PC-9 (cell line): ENCODE measurements around the gene PKNOX2. TPM values are rescaled to one million over a fixed set of nuclear protein-coding genes. Genes with fewer than 3 reads are reported as not detected.

Experiments
- BruUV-seq: library from RNA; stranded (reverse); fragments of 400-500 nt; replicated peaks from 2 replicates; lab custom pipeline; 2021; lab: Mats Ljungman, UMichigan
- CTCF ChIA-PET: fragments of 300-600 bp; sonication (Branson Sonifier 250); formaldehyde crosslinking; loops from one replicate; lab custom pipeline; 2022; ENCODE audit warnings: antibody characterized with exemption; lab: Charles Lee
- POLR2A ChIA-PET: fragments of 300-600 bp; sonication (Branson Sonifier 250); formaldehyde crosslinking; loops from one replicate; lab custom pipeline; 2022; ENCODE audit warnings: antibody characterized with exemption; ENCODE audit not compliant: unreplicated experiment; lab: Charles Lee
- DNase-seq, 2 experiments: peaks; one replicate each; pipeline versions ENCODE4 v3.0.0 to v3.0.0-alpha.2; 2015 to 2022; ENCODE audit warnings: mixed read lengths in 1 of 2
- H2AFZ ChIP-seq: fragments of 200-600 bp; sonication (generic); 2 replicates; pipeline ENCODE4 v1.8.1; 2017; ENCODE audit warnings: antibody characterized with exemption
- H3F3A ChIP-seq: fragments of 200-600 bp; sonication (generic); 2 replicates; pipeline ENCODE4 v1.8.1; 2017; ENCODE audit warnings: antibody characterized with exemption, mild to moderate bottlenecking, low read depth; ENCODE audit not compliant: insufficient read depth
- H3K27ac ChIP-seq: fragments of 200-600 bp; sonication (generic); 2 replicates; pipeline ENCODE4 v1.6.1; 2016; ENCODE audit warnings: mixed run types
- H3K27me3 ChIP-seq: fragments of 200-600 bp; sonication (generic); 2 replicates; pipeline ENCODE4 v1.6.1; 2016; ENCODE audit warnings: low read depth, mixed run types; ENCODE audit not compliant: insufficient read depth
- H3K36me3 ChIP-seq: fragments of 200-600 bp; sonication (generic); 2 replicates; pipeline ENCODE4 v1.6.1; 2016; ENCODE audit warnings: low read depth, mixed run types
- H3K4me1 ChIP-seq: fragments of 200-600 bp; sonication (generic); replicated peaks from 2 replicates; pipeline ENCODE4 v1.6.1; 2016; ENCODE audit warnings: mixed run types; ENCODE audit not compliant: insufficient read depth
- H3K4me2 ChIP-seq: fragments of 200-600 bp; sonication (generic); 2 replicates; pipeline ENCODE4 v1.6.1; 2017; ENCODE audit warnings: mixed run types
- H3K4me3 ChIP-seq: fragments of 200-600 bp; sonication (generic); 2 replicates; pipeline ENCODE4 v1.6.1; 2016; ENCODE audit warnings: mixed run types
- H3K79me2 ChIP-seq: fragments of 200-600 bp; sonication (generic); 2 replicates; pipeline ENCODE4 v1.6.1; 2017; ENCODE audit warnings: low read depth, mixed run types
- H3K9me2 ChIP-seq: fragments of 200-600 bp; sonication (generic); 2 replicates; pipeline ENCODE4 v1.8.1; 2017; ENCODE audit warnings: mild to moderate bottlenecking; ENCODE audit not compliant: insufficient read depth
- H3K9me3 ChIP-seq: fragments of 200-600 bp; sonication (generic); 2 replicates; pipeline ENCODE4 v1.8.1; 2016; ENCODE audit warnings: low read depth; ENCODE audit not compliant: insufficient read depth
- H4K20me1 ChIP-seq: fragments of 200-600 bp; sonication (generic); 2 replicates; pipeline ENCODE4 v1.8.1; 2017; ENCODE audit not compliant: insufficient read depth
- CTCF ChIP-seq: fragments of 200-600 bp; sonication (generic); conservative IDR thresholded peaks from 2 replicates; pipeline ENCODE4 v1.6.1; 2017; ENCODE audit warnings: mixed run types, antibody characterized with exemption, mild to moderate bottlenecking, moderate library complexity
- EZH2 ChIP-seq: fragments of 200-600 bp; sonication (generic); IDR thresholded peaks from 2 replicates; pipeline ENCODE4 v1.8.0; 2017; ENCODE audit warnings: antibody characterized with exemption, low read depth
- intact Hi-C: fragments of 100-400 bp; cut with micrococcal nuclease; formaldehyde crosslinking; loops from one replicate; pipeline ENCODE4 v1.10.0; 2022; ENCODE audit not compliant: unreplicated experiment
- total RNA-seq: library from RNA; stranded (reverse); gene quantifications from 2 replicates; pipeline ENCODE4 v1.2.3, GENCODE V29; 2021

Gene PKNOX2
- total RNA-seq, 1 experiment from 2014 or later, result not detected

GRCh38 chr11:125470355-125470754 is 305.8 kb downstream of the PKNOX2 start:
- TF ChIP-seq EZH2 (no peak), CTCF (no peak)
- CTCF ChIA-PET, result no interaction called here
- intact Hi-C loops, result no loop called here
- POLR2A ChIA-PET, result no interaction called here
- DNase-seq, result no peak
- Histone ChIP-seq H3K4me3 (no peak overlapping the region), H3K27ac (no peak overlapping the region), H2AFZ (no peak overlapping the region), H3K79me2 (no peaks in the 10 kb centered on the region), H3K27me3 (no peaks in the 10 kb centered on the region), H3K9me3 (no peaks in the 10 kb centered on the region), H3K9me2 (no peaks in the 10 kb centered on the region), H3F3A (no peaks in the 10 kb centered on the region), H3K4me1 (no peaks in the 10 kb centered on the region), H4K20me1 (no peaks in the 10 kb centered on the region), H3K36me3 (no peaks in the 10 kb centered on the region), H3K4me2 (no peak overlapping the region)
- BruUV-seq, result no TSS peak

GRCh38 chr11:125476721-125477120 is 312.2 kb downstream of the PKNOX2 start:
- ChIA-PET POLR2A (interaction anchor here (0.7 kb wide), 1 partner anchor 698 kb away, joined by 4 read pairs; no protein-coding TSS in a partner anchor), CTCF (no interaction called here)
- H3K36me3 ChIP-seq, result no peaks in the 10 kb centered on the region
- H3K9me3 ChIP-seq, result no peaks in the 10 kb centered on the region
- no TSS peak for BruUV-seq
- no peak overlapping the region for H3K27ac ChIP-seq
- no peak overlapping the region for H3K4me2 ChIP-seq
- H2AFZ ChIP-seq, result no peak overlapping the region
- intact Hi-C loops, result no loop called here
- H3K79me2 ChIP-seq, result no peaks in the 10 kb centered on the region
- H3K27me3 ChIP-seq, result no peaks in the 10 kb centered on the region
- no peak overlapping the region for H3K4me3 ChIP-seq
- no peaks in the 10 kb centered on the region for H4K20me1 ChIP-seq
- no peaks in the 10 kb centered on the region for H3K9me2 ChIP-seq
- DNase-seq, result no peak
- no peaks in the 10 kb centered on the region for H3F3A ChIP-seq
- no peaks in the 10 kb centered on the region for H3K4me1 ChIP-seq
- TF ChIP-seq CTCF (no peak), EZH2 (no peak)

- Histone ChIP-seq H3K27ac (no peak overlapping the region), H3F3A (no peaks in the 10 kb centered on the region), H3K9me2 (no peaks in the 10 kb centered on the region), H3K4me3 (no peak overlapping the region), H3K27me3 (peaks cover 6% of the 10 kb centered on the region; the same call in 1 of the 2 replicates), H3K4me2 (no peak overlapping the region), H2AFZ (no peak overlapping the region), H3K9me3 (no peaks in the 10 kb centered on the region), H3K4me1 (no peaks in the 10 kb centered on the region), H3K79me2 (no peaks in the 10 kb centered on the region), H3K36me3 (no peaks in the 10 kb centered on the region), H4K20me1 (no peaks in the 10 kb centered on the region)
- no TSS peak for BruUV-seq
- ChIA-PET CTCF (no interaction called here), POLR2A (no interaction called here)
- intact Hi-C loops, result no loop called here
- DNase-seq, result no peak
- TF ChIP-seq EZH2 (no peak), CTCF (no peak)
These were observed 314.6 kb downstream of the PKNOX2 start for GRCh38 chr11:125479137-125479536.
